IMR-90 (cell line): ENCODE data around the gene TMEM43.

ENCODE experiments used
- CTCF ChIP-seq: conservative IDR thresholded peaks from 2 replicates; pipeline ENCODE4 v1.5.1; 2012; ENCODE audit warnings: mild to moderate bottlenecking, low read depth, low read length, improper control_type of control experiment
- ELK1 ChIP-seq: fragments of 150-350 bp; IDR thresholded peaks from 2 replicates; pipeline ENCODE4 v1.6.1; 2016; ENCODE audit warnings: low read depth, mild to moderate bottlenecking, low read length, moderate library complexity, borderline replicate concordance
- MAZ ChIP-seq: IDR thresholded peaks from 2 replicates; pipeline ENCODE4 v1.6.1; 2012; ENCODE audit warnings: low read depth, mild to moderate bottlenecking, low read length, improper control_type of control experiment, moderate library complexity, borderline replicate concordance
- POLR2A ChIP-seq: IDR thresholded peaks from 2 replicates; pipeline ENCODE4 v1.6.1; 2012; ENCODE audit warnings: mild to moderate bottlenecking, low read depth, low read length
- TF ChIP-seq, protein P1 (sequence below): fragments of 150-350 bp; IDR thresholded peaks from 2 replicates; pipeline ENCODE4 v1.6.1; 2017; ENCODE audit warnings: mild to moderate bottlenecking, antibody characterized with exemption, low read length, low read depth

- TF ChIP-seq CTCF (no peak), POLR2A (no peak), ELK1 (no peak), MAZ (no peak)
- TF ChIP-seq, protein P1, sequence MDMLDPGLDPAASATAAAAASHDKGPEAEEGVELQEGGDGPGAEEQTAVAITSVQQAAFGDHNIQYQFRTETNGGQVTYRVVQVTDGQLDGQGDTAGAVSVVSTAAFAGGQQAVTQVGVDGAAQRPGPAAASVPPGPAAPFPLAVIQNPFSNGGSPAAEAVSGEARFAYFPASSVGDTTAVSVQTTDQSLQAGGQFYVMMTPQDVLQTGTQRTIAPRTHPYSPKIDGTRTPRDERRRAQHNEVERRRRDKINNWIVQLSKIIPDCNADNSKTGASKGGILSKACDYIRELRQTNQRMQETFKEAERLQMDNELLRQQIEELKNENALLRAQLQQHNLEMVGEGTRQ, result no peak
These were observed 62.1 kb downstream of the TMEM43 start for GRCh38 chr3:14186854-14187458.
